Uterus (tissue), 2 donors: ENCODE data around the gene TBX3.

Experiments used
- POLR2A ChIP-seq, 2 donors: fragments of 450-650 bp; IDR thresholded peaks; one replicate each; pipeline ENCODE4 v1.6.1; 2016; ENCODE audit warnings: antibody characterized with exemption in 2 of 2, mild to moderate bottlenecking in 1 of 2, moderate library complexity in 1 of 2
- TF ChIP-seq, protein P1 (sequence below), 4 experiments: fragments of 200-600 bp in 2 of 4; fragments of 450-650 bp in 2 of 4; sonication (generic) in 2 of 4; IDR thresholded peaks; one replicate each; pipeline ENCODE4 v1.5.1; 2016 to 2019; ENCODE audit warnings: antibody characterized with exemption in 4 of 4, mild to moderate bottlenecking in 2 of 4, moderate library complexity in 1 of 4

DNA sequence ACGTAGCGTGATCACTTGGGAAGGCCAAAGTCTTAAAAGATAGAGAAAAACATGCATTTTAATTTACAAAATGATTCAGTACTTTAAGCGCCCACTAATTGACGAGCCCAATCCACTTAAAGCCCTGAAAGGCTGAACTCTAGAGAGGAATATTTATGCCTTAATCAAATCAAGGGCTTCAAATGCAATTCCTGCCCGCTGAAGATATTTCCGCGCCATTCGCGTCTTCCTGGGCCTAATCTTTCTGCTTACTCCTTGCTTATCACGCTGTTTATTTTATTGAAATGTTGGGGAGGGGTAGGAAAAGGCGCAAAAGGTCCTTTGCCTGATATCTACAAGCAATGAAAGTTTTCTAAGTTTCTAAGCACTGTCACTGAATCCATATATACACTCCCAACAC, 4.0 kb downstream of the TBX3 start:
- TF ChIP-seq, protein P1, sequence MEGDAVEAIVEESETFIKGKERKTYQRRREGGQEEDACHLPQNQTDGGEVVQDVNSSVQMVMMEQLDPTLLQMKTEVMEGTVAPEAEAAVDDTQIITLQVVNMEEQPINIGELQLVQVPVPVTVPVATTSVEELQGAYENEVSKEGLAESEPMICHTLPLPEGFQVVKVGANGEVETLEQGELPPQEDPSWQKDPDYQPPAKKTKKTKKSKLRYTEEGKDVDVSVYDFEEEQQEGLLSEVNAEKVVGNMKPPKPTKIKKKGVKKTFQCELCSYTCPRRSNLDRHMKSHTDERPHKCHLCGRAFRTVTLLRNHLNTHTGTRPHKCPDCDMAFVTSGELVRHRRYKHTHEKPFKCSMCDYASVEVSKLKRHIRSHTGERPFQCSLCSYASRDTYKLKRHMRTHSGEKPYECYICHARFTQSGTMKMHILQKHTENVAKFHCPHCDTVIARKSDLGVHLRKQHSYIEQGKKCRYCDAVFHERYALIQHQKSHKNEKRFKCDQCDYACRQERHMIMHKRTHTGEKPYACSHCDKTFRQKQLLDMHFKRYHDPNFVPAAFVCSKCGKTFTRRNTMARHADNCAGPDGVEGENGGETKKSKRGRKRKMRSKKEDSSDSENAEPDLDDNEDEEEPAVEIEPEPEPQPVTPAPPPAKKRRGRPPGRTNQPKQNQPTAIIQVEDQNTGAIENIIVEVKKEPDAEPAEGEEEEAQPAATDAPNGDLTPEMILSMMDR (IDR thresholded peaks at IDR 0.05): no peak
- TF ChIP-seq POLR2A (IDR thresholded peaks at IDR 0.05): no peak
